SH-SY5Y (cell line): Measurements from ENCODE around the gene THADA.
A peak's percentile ranks its signal among the peaks of the same experiment; 100 is the strongest.

Experiments
- GATA2 ChIP-seq: IDR thresholded peaks from 2 replicates; pipeline ENCODE4 v1.6.1; 2011; ENCODE audit warnings: mild to moderate bottlenecking, low read depth, low read length
- GATA3 ChIP-seq: IDR thresholded peaks from 2 replicates; pipeline ENCODE4 v1.6.1; 2011; ENCODE audit warnings: low read depth, mild to moderate bottlenecking, low read length, moderate library complexity

THADA gene

GRCh38 chr2:43269074-43269572 lies 326.7 kb downstream of the THADA start:
- TF ChIP-seq GATA2: no peak
- no peak for TF ChIP-seq GATA3

- no peak for TF ChIP-seq GATA3
- TF ChIP-seq GATA2: no peak
These were observed 327.5 kb downstream of the THADA start for GRCh38 chr2:43268066-43268953.

- TF ChIP-seq GATA2 (peak; percentile 98), GATA3 (peak; percentile 95)
These were observed 328.5 kb downstream of the THADA start for GRCh38 chr2:43267381-43267780.

- TF ChIP-seq GATA2 (no peak), GATA3 (no peak)
These were observed 329.1 kb downstream of the THADA start for GRCh38 chr2:43266711-43267111.

GRCh38 chr2:43265421-43265820 lies 330.4 kb downstream of the THADA start:
- TF ChIP-seq GATA3 (no peak), GATA2 (no peak)

- TF ChIP-seq GATA3 (no peak), GATA2 (no peak)
These were observed 330.8 kb downstream of the THADA start for GRCh38 chr2:43265001-43265400.

- TF ChIP-seq GATA3 (no peak), GATA2 (no peak)
These were observed 332.9 kb downstream of the THADA start for GRCh38 chr2:43262951-43263350.

GRCh38 chr2:43262239-43262638 lies 333.6 kb downstream of the THADA start:
- no peak for TF ChIP-seq GATA3
- no peak for TF ChIP-seq GATA2

GRCh38 chr2:43259512-43259911 lies 336.3 kb downstream of the THADA start:
- TF ChIP-seq GATA2: no peak
- no peak for TF ChIP-seq GATA3

- TF ChIP-seq GATA2 (no peak), GATA3 (no peak)
These were observed 337.2 kb downstream of the THADA start for GRCh38 chr2:43258547-43259156.

- no peak for TF ChIP-seq GATA2
These were observed 340.4 kb downstream of the THADA start for GRCh38 chr2:43255296-43255910.

- TF ChIP-seq GATA2: no peak
- TF ChIP-seq GATA3: no peak
These were observed 341.5 kb downstream of the THADA start for GRCh38 chr2:43254331-43254730.

GRCh38 chr2:43251171-43251731 lies 344.6 kb downstream of the THADA start:
- TF ChIP-seq GATA2 (peak; percentile 63), GATA3 (peak; percentile 76)

GRCh38 chr2:43250015-43250414 lies 345.8 kb downstream of the THADA start:
- TF ChIP-seq GATA2: no peak
- TF ChIP-seq GATA3: no peak
